ENCODE data around the gene CDH3. TPM values are rescaled to one million over a fixed set of nuclear protein-coding genes. Genes with fewer than 3 reads are reported as not detected.

CDH3 gene
- polyA plus RNA-seq, 10 donors: 0.17 to 19.0 (median 0.67) TPM

- no peak for DNase-seq
Measured at GRCh38 chr16:68651136-68651535, 6.0 kb downstream of the CDH3 start.

- no peak for DNase-seq
Measured at GRCh38 chr16:68652659-68653058, 7.5 kb downstream of the CDH3 start.

- no peak for DNase-seq
Measured at GRCh38 chr16:68655806-68656205, 10.7 kb downstream of the CDH3 start.

GRCh38 chr16:68656751-68657150 lies 11.6 kb downstream of the CDH3 start:
- DNase-seq: no peak

- peak in 2 of 3 donors; percentile 72 to 78 for DNase-seq
Measured at GRCh38 chr16:68658341-68658973, 13.3 kb downstream of the CDH3 start.

GRCh38 chr16:68658974-68659360 lies 13.9 kb downstream of the CDH3 start:
- DNase-seq: no peak

GRCh38 chr16:68659412-68660358 lies 14.6 kb downstream of the CDH3 start:
- peak in 2 of 3 donors; percentile 9 to 22 for DNase-seq

GRCh38 chr16:68660359-68660795 lies 15.3 kb downstream of the CDH3 start:
- DNase-seq: peak in 1 of 3 donors; percentile 45

- DNase-seq: no peak
Measured at GRCh38 chr16:68662035-68662434, 16.9 kb downstream of the CDH3 start.

GRCh38 chr16:68664297-68664696 lies 19.2 kb downstream of the CDH3 start:
- DNase-seq: no peak

- no peak for DNase-seq
Measured at GRCh38 chr16:68665501-68665900, 20.4 kb downstream of the CDH3 start.

- DNase-seq: no peak
Measured at GRCh38 chr16:68668266-68668665, 23.2 kb downstream of the CDH3 start.

- DNase-seq: no peak
Measured at GRCh38 chr16:68676113-68676860, 31.2 kb downstream of the CDH3 start.

GRCh38 chr16:68681038-68681437 lies 35.9 kb downstream of the CDH3 start:
- no peak for DNase-seq

- no peak for DNase-seq
Measured at GRCh38 chr16:68685685-68686478, 40.8 kb downstream of the CDH3 start.

GRCh38 chr16:68686905-68687304 lies 41.8 kb downstream of the CDH3 start:
- DNase-seq: no peak

GRCh38 chr16:68689921-68690320 lies 44.8 kb downstream of the CDH3 start:
- DNase-seq: no peak

GRCh38 chr16:68695575-68695974 lies 50.5 kb downstream of the CDH3 start:
- no peak for DNase-seq

GRCh38 chr16:68696514-68696913 lies 51.4 kb downstream of the CDH3 start:
- DNase-seq: no peak

GRCh38 chr16:68698091-68698490 lies 53.0 kb downstream of the CDH3 start:
- DNase-seq: no peak

- no peak for DNase-seq
Measured at GRCh38 chr16:68700120-68700519, 55.0 kb downstream of the CDH3 start.

Measured in muscle of back (tissue), 11 donors.